SK-N-SH treated with all-trans-retinoic acid at 6 μM for 48 hours (cell line): Measurements from ENCODE around the gene CFDP1.

Experiments
- ATAC-seq: fragments of 200-7000 bp; cut with Tn5 transposase; 3 replicates; pipeline ENCODE4 v1.9.1; 2020; ENCODE audit warnings: mild to moderate bottlenecking, moderate library complexity
- ARNTL ChIP-seq: fragments of 450-650 bp; formaldehyde crosslinking; IDR thresholded peaks from 2 replicates; pipeline ENCODE4 v1.5.0; 2020; ENCODE audit warnings: low read depth, mild to moderate bottlenecking, moderate library complexity, borderline replicate concordance
- CREB5 ChIP-seq: fragments of 250-450 bp; sonication (Bioruptor Pico); IDR thresholded peaks from 2 replicates; pipeline ENCODE4 v1.5.1; 2020; ENCODE audit warnings: low read depth, mild to moderate bottlenecking, moderate library complexity
- CSDC2 ChIP-seq: fragments of 250-450 bp; sonication (Bioruptor Pico); IDR thresholded peaks from 2 replicates; pipeline ENCODE4 v1.5.0; 2020; ENCODE audit warnings: mild to moderate bottlenecking, moderate library complexity
- CSRNP3 ChIP-seq: fragments of 250-450 bp; sonication (Bioruptor Pico); IDR thresholded peaks from 2 replicates; pipeline ENCODE4 v1.5.1; 2021; ENCODE audit warnings: mild to moderate bottlenecking, moderate library complexity
- ESRRG ChIP-seq: fragments of 250-450 bp; sonication (Bioruptor Pico); IDR thresholded peaks from 2 replicates; pipeline ENCODE4 v1.6.1; 2021; ENCODE audit warnings: mild to moderate bottlenecking
- ISL1 ChIP-seq: fragments of 250-450 bp; sonication (Bioruptor Pico); IDR thresholded peaks from 2 replicates; pipeline ENCODE4 v2.1.2; 2022; ENCODE audit warnings: mild to moderate bottlenecking, moderate library complexity
- OSR1 ChIP-seq: fragments of 250-450 bp; sonication (Bioruptor Pico); IDR thresholded peaks from 2 replicates; pipeline ENCODE4 v1.8.0; 2022; ENCODE audit warnings: moderate library complexity, mild to moderate bottlenecking, inconsistent platforms
- PATZ1 ChIP-seq: fragments of 250-450 bp; sonication (Bioruptor Pico); IDR thresholded peaks from 2 replicates; pipeline ENCODE4 v1.8.0; 2020; ENCODE audit warnings: mild to moderate bottlenecking, moderate library complexity, borderline replicate concordance
- POU6F1 ChIP-seq: fragments of 250-450 bp; sonication (Bioruptor Pico); IDR thresholded peaks from 2 replicates; pipeline ENCODE4 v1.8.0; 2021; ENCODE audit warnings: low read depth, mild to moderate bottlenecking, moderate library complexity, borderline replicate concordance
- PPARA ChIP-seq: fragments of 250-450 bp; sonication (Bioruptor Pico); IDR thresholded peaks from 2 replicates; pipeline ENCODE4 v1.5.0; 2020; ENCODE audit warnings: mild to moderate bottlenecking, borderline replicate concordance
- SNAI2 ChIP-seq: fragments of 250-450 bp; sonication (Bioruptor Pico); IDR thresholded peaks from 2 replicates; pipeline ENCODE4 v1.5.0; 2020; ENCODE audit warnings: mild to moderate bottlenecking, moderate library complexity
- TCF4 ChIP-seq: fragments of 250-450 bp; sonication (Bioruptor Pico); IDR thresholded peaks from 2 replicates; pipeline ENCODE4 v1.8.0; 2021; ENCODE audit warnings: mild to moderate bottlenecking, moderate library complexity, borderline replicate concordance
- TSHZ2 ChIP-seq: fragments of 250-450 bp; sonication (Bioruptor Pico); IDR thresholded peaks from 2 replicates; pipeline ENCODE4 v1.5.0; 2020; ENCODE audit warnings: mild to moderate bottlenecking, moderate library complexity
- ZC3H10 ChIP-seq: fragments of 250-450 bp; sonication (Bioruptor Pico); IDR thresholded peaks from 2 replicates; pipeline ENCODE4 v1.5.1; 2021; ENCODE audit warnings: mild to moderate bottlenecking, moderate library complexity
- ZFP30 ChIP-seq: fragments of 450-650 bp; formaldehyde crosslinking; IDR thresholded peaks from 2 replicates; pipeline ENCODE4 v1.5.0; 2022; ENCODE audit warnings: mild to moderate bottlenecking, moderate library complexity
- ZNF565 ChIP-seq: fragments of 450-650 bp; formaldehyde crosslinking; conservative IDR thresholded peaks from 2 replicates; pipeline ENCODE4 v1.5.0; 2020; ENCODE audit warnings: low read depth, mild to moderate bottlenecking, moderate library complexity
- ZNF70 ChIP-seq: fragments of 450-650 bp; formaldehyde crosslinking; IDR thresholded peaks from 2 replicates; pipeline ENCODE4 v1.5.0; 2020; ENCODE audit warnings: mild to moderate bottlenecking, moderate library complexity
- ZNF8 ChIP-seq: fragments of 450-650 bp; formaldehyde crosslinking; IDR thresholded peaks from 2 replicates; pipeline ENCODE4 v1.5.0; 2020; ENCODE audit warnings: mild to moderate bottlenecking, moderate library complexity

The CFDP1 gene

GRCh38 chr16:75455677-75456076, 22.4 kb upstream of the CFDP1 start:
- TF ChIP-seq OSR1 (no peak), ZNF8 (CRISPR knock-in tag) (no peak), ZC3H10 (no peak), ISL1 (CRISPR knock-in tag) (no peak), ZFP30 (CRISPR knock-in tag) (no peak), CSRNP3 (CRISPR knock-in tag) (no peak)
- no peak for ATAC-seq

- no peak for ATAC-seq
- no peak for TF ChIP-seq PATZ1 (CRISPR knock-in tag)
- TF ChIP-seq ZC3H10: no peak
- TF ChIP-seq ZFP30 (CRISPR knock-in tag): no peak
- TF ChIP-seq ESRRG (CRISPR knock-in tag): no peak
- TF ChIP-seq ISL1 (CRISPR knock-in tag): no peak
- TF ChIP-seq POU6F1: no peak
- TF ChIP-seq ZNF70 (CRISPR knock-in tag): no peak
- TF ChIP-seq PPARA (CRISPR knock-in tag): no peak
- no peak for TF ChIP-seq CSRNP3 (CRISPR knock-in tag)
- TF ChIP-seq SNAI2 (CRISPR knock-in tag): no peak
- TF ChIP-seq CSDC2: no peak
- no peak for TF ChIP-seq OSR1
- TF ChIP-seq ZNF565 (CRISPR knock-in tag): no peak
- TF ChIP-seq, all 23 proteins: peak for 0
These were observed 19.3 kb upstream of the CFDP1 start for GRCh38 chr16:75452464-75453190.

- TF ChIP-seq ARNTL (CRISPR knock-in tag) (no peak), CREB5 (CRISPR knock-in tag) (no peak), POU6F1 (no peak)
- no peak for ATAC-seq
These were observed 13.1 kb upstream of the CFDP1 start for GRCh38 chr16:75446416-75446815.

- TF ChIP-seq ZC3H10: no peak
- no peak for ATAC-seq
These were observed 12.0 kb upstream of the CFDP1 start for GRCh38 chr16:75445298-75445697.

- peak; percentile 98 for ATAC-seq
- TF ChIP-seq TSHZ2 (CRISPR knock-in tag) (no peak), ISL1 (CRISPR knock-in tag) (peak; percentile 83), TCF4 (CRISPR knock-in tag) (peak; percentile 92)
These were observed 10.0 kb upstream of the CFDP1 start for GRCh38 chr16:75443298-75443697.
